Activated CD8-positive, alpha-beta memory T cell treated with anti-CD3 and anti-CD28 coated beads for 4 hours (primary cell): ENCODE results near the gene NPEPPS.
"Not testable (repeated sequence)": the region's sequence is repeated elsewhere in the genome, so short reads cannot be mapped to it uniquely, and the experiment has no call there.

Experiments
- DNase-seq, 2 donors: peaks; one replicate each; pipeline ENCODE4 v3.0.0-alpha.2; 2020; ENCODE audit warnings: low read depth in 2 of 2

NPEPPS gene, protein sequence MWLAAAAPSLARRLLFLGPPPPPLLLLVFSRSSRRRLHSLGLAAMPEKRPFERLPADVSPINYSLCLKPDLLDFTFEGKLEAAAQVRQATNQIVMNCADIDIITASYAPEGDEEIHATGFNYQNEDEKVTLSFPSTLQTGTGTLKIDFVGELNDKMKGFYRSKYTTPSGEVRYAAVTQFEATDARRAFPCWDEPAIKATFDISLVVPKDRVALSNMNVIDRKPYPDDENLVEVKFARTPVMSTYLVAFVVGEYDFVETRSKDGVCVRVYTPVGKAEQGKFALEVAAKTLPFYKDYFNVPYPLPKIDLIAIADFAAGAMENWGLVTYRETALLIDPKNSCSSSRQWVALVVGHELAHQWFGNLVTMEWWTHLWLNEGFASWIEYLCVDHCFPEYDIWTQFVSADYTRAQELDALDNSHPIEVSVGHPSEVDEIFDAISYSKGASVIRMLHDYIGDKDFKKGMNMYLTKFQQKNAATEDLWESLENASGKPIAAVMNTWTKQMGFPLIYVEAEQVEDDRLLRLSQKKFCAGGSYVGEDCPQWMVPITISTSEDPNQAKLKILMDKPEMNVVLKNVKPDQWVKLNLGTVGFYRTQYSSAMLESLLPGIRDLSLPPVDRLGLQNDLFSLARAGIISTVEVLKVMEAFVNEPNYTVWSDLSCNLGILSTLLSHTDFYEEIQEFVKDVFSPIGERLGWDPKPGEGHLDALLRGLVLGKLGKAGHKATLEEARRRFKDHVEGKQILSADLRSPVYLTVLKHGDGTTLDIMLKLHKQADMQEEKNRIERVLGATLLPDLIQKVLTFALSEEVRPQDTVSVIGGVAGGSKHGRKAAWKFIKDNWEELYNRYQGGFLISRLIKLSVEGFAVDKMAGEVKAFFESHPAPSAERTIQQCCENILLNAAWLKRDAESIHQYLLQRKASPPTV

DNA sequence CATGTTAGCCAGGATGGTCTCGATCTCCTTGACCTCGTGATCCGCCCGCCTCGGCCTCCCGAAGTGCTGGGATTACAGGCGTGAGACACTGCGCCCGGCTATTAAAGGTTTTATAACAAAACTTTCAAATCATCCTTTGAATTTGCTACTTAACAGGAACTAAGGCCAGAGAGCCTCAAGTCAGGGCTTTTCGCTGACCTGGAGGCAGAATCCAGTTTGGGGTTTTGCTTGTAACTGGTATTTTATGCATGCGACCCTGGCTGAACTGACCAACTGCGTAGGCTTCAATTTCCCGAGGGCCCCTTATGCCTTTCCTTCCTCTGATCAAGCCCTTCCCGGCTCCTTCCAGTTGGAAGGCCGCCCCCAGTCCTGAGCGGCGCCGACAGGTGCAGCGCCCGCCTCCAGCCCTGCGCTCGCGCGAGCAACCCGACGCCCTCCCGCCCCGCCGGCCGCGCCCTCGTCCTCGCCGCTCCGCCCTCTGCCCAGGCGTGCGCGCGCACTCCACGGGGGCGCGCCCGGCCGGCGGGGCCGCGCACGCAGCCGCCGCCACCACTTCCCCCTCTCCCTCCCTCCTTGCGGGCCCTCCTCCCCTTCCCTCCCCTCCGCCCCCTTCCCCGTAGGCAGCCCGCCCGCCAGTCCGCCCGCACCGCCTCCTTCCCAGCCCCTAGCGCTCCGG lies at the start of gene NPEPPS:
TSS of gene NPEPPS (plus strand) at position 552 of the 676 bp plus-strand sequence. CDS start 193 bp downstream, outside the sequence.
- DNase-seq = peak; percentile 80 to 86

DNA sequence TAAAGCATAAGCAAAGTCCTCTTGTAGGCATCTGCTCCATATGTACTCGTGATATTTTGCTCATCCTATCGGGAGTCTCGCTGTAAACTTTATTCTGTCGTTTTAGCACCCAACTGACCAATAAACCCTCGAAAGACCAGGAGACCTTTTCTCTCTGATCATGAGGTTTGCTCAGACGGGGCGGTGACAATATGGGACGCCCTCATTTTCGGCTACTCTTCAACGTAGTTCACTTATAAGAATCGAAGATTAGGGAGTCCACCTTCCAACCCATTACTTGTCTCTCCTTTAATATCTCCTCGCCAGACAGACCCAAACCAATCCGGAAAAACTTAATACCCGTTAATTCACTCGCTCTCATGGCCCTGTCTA lies 39.1 kb upstream of the NPEPPS start:
- not testable (repeated sequence) for DNase-seq

DNA sequence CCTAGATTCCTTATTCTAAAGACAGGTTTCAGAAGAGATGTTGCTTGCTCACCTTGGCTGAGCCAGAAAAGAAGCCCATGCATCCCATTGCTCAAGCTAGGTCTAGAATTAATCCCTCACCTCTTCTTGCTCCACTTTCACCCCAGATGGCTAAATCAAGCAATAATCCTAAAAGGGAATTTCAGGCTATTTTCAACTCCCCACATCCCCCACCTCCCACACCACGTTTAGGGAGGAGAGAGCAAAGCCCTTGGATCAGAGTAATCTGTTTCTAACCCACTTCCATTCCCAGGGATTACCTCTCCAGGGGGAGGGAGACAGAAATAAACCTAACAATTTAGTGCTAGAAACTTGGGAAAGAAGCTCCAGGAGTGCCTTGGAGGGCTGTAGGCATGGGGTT lies 31.8 kb upstream of the NPEPPS start:
- DNase-seq = not testable (repeated sequence)

DNA sequence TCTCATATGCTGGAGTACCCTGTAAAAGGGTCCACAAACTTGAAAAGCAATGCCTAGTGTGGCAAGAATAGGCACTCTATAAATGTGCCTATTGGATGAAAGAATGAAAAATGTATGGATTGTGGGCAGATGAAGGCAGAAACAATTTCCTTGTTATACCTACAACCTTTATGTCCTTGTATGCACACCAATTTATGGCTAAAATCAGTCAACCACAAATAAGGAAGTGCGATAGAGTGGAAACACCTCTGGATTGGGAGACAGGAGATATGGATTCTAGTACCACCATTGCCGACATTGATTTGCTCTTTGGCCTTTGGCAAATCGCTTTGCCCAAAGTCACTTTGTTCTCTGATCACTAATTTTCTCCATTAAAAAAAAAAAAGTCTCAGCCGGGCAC lies 31.4 kb upstream of the NPEPPS start:
- DNase-seq = not testable (repeated sequence)

DNA sequence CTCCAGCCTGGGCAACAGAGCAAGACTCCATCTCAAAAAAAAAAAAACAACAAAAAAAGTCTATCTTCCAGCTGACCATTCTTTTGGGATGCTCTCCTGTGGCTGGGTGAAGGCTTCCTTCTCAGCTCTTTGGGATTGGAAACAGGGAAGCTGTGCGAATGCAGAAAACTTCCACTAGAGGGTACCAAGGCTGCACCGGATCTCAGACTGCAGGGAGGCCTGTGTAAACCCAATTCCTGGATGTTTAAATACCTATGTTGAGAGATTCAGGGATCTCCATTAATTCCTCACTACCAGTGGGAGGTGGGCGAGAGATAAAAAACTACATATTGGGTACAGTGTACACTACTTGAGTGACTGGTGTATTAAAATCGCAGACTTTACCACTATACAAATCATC lies 30.3 kb upstream of the NPEPPS start:
- not testable (repeated sequence) for DNase-seq

DNA sequence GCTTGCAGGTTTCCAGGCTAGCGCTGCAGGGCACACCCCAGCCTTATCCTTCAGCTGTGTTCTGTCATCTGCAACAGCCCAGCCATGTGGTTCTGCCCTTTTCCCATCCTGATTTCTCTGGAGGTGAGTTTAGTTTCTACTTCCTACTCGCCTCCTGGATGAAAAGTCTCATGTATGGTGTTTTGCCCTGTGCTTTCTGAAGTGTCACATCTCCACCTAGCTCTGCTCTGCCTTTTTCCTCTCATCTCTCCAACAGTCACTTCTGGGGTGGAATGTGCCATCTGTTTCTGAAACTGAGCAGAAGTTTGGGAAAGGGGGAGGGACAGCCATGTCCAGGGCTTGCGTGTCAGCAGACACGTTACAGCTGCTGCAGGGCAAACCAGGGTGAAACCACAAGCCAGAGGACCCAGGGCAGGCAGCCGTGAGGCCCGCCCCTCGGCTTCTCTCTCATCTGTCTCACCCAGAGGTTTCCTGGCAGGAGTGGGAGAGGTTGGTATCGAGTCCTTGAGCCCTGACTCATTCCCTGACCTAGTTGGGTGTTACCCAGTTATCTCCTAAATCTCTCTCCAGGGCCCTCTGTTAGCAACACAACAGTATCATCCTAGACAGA lies 28.7 kb upstream of the NPEPPS start:
- DNase-seq = not testable (repeated sequence)

DNA sequence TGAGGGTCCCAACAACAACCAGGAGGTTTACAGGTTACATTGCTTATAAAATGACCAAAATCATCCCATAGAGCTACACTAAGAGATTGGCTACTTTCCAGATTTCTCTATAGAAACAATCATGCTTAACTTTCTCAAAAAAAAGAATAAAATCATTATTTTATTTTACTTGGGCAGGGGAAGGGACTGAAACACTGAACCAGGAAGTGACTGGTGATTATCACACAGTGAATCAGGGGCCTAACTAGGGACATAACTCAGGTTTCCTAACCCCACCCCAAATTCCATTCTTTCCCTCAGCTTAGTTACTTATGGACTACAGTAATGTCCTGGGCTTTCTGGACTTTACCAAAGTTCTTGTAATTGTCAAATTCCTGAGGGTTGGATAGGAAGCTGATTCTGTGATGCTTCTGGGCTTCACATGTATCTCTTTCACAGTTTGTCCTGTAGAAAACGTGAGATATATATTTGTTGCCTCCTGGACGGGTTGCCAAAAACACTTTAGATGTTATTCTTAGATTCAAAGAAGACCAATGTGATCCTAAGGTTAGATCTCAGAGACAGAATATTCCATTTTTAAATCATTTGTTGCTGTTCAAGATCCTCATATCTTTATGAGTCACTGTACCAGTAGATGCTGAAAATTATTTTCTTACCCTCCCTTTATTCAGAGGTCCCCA lies 28.0 kb upstream of the NPEPPS start:
- DNase-seq = not testable (repeated sequence)

DNA sequence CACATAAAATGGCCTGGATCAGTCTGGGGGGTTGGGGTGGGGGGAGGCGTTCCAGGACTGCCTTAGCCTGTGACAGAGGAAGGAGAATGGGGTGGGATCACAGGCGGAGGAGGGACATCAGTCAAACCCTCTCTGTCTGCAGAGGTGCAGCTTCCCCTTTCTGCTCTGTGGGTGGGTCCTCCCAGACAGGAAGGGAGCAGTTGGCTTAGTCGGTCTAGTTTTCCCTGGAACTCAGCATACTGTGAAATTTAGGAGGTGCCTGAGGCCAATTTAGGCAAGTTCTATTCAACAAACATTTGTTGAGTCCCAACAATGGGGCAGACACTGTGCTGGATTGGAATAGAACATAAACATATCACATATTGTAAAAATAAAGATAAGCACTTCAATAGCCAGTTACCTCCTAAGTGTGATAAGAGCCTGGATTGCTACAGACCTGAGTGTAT lies 19.2 kb upstream of the NPEPPS start:
- not testable (repeated sequence) for DNase-seq

DNA sequence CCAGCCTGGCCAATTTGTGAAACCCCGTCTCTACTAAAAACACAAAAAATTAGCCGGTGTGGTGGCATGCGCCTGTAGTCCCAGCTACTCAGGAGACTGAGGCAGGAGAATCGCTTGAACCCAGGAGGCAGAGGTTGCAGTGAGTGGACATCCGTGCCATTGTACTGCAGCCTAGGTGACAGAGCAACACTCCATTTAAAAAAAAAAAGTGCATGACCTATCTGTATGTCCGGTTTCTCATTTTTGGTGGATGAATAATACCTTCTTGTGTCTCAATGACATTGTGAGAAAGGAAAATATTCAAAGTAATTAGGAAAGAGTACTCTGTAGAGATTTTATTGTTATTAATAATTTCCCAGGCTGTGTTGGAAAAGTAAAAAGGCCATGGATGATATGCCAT lies 17.6 kb upstream of the NPEPPS start:
- not testable (repeated sequence) for DNase-seq

DNA sequence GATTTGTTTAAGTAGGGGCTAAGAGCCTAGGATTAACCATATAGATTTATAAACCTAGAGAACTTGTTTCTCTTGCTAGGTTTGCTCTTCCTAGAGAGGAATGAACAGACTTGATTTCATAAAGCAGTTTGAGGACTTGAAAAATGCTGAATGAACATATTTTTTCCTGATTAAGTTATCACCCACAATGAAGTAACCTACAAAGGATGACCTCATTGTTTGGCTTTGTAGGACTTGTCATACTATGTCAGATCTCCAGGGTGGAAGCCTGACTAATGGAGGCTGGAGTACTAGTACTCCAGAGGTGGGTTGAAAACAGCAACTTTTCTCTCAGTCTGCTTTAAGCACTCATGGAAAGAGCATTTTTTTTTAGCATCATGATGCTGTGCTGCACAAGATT lies 12.0 kb upstream of the NPEPPS start:
- not testable (repeated sequence) for DNase-seq

DNA sequence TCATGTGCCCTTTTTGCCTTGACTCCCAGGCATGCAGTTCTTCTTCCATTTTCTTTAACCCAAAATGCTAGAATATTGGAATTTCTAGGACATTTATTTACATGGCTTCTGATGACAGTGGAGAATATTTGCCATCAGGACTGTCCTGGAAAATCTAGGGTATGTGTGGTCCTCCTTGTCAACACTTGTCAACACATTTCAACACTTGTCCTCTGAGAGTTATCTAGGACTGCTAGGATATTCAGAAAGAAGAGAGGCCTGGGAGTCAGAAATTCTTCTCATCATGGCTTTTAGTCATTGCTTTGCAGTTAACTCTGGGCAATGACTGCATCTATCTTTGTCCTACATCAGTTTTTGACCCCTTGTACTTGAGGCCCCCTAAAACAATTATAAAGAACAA lies 11.5 kb upstream of the NPEPPS start:
- not testable (repeated sequence) for DNase-seq

DNA sequence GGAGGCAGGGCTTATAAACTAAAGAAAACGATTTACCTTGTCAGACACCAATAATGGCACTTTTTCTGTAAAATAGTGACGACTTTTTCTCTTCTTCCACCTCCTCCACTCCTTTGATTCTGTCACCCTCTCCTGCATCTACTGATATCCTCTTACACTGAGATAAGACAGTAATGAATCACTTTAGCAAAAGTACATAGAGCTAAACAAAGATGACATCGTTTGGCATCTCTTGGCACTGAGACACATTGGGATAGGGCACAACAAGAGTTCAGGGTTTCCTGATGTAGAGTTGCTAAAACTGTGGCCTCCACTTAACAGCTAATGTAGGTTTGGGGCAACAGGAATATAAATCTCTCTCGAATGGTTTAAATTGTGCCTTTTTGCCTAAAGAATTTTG lies 10.6 kb upstream of the NPEPPS start:
- DNase-seq = not testable (repeated sequence)

DNA sequence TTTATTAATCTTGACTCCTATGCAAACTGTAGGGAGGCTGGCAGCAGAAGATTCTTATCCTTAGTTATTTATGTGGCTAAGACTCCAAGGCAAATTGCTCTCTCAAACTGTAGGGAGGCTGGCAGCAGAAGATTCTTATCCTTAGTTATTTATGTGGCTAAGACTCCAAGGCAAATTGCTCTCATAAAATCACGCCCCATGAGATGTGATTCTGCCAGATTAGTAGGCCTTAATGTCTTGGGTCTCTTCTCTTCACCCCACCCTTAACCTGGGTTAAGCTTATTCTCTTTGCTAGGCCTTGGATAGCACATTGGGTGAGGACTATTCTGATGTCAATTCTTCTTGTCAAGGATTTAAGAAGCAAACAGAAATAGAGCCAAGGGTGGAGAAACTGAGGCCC lies 9.5 kb upstream of the NPEPPS start:
- not testable (repeated sequence) for DNase-seq

DNA sequence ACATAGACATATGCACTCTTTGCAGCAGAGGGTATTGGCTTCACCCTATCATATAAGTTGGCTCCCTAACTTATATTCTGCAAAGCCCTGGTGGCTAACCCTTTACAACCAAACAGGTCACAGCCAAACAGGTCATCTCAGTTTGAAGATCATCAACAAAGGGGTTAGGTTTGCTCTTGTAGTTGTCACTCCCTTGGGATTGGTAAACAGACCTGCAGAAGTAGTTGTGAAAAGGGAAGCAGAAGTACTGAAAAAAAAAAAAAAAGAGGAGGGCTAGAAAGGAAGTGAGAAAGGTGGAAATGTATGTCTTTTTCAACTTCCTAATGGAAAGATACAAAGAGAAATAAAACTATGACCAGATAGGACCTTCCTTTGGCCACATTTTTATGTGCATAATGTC lies 8.6 kb upstream of the NPEPPS start:
- not testable (repeated sequence) for DNase-seq

DNA sequence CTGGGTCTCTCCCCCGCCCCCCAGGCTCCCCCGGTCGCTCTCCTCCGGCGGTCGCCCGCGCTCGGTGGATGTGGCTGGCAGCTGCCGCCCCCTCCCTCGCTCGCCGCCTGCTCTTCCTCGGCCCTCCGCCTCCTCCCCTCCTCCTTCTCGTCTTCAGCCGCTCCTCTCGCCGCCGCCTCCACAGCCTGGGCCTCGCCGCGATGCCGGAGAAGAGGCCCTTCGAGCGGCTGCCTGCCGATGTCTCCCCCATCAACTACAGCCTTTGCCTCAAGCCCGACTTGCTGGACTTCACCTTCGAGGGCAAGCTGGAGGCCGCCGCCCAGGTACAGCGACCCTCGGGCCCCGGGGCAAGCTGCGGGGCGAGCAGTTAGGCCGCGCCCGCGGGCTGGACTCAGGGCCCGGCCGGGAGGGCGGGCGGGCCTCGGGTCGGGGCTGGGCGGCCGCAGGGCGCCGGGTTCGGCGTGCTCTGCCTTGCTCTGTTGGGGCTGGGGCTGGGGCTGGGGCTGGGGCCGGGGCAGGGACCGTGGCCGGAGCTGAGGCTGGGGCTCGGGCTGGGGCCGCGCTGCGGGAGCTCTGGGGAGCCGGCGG lies 419 bp downstream of the NPEPPS start:
- DNase-seq = not testable (repeated sequence)

DNA sequence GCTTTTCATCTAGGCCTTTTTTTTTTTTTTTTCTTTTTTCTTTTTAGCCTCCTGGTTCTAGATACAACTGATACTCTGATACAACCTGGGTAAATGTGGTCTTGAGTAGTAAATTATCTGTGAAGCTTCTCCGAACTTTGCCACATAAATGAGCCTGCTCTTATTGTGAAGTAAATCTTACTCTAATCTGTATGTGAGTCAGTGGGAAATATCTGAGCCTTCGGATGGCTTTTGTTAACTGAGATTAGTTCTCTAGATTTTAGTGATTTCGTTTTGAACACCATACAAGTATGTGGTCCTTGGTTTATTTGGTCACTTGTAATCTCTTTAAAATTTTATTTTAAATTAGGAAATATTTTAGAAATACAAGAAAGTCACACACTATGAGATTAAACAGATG lies 8.2 kb downstream of the NPEPPS start:
- not testable (repeated sequence) for DNase-seq

DNA sequence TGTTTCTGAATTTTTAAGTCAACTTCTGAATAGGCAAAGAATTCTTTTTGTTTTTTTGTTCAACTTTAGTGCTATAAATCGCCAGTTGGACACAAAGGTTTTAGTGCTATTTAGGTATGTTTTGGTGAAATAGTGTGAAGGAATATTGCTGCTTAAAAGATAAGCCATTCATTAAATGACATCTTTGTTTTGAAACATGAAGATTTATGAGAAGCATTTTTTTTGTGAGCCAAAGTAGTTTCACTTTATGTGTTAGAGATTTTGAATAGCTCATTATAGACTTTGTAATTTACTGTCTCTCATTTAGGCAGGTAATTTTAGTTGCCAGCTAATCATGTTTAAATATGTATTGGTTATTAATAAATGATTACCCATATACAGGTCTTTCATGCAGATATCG lies 10.8 kb downstream of the NPEPPS start:
- DNase-seq = not testable (repeated sequence)

DNA sequence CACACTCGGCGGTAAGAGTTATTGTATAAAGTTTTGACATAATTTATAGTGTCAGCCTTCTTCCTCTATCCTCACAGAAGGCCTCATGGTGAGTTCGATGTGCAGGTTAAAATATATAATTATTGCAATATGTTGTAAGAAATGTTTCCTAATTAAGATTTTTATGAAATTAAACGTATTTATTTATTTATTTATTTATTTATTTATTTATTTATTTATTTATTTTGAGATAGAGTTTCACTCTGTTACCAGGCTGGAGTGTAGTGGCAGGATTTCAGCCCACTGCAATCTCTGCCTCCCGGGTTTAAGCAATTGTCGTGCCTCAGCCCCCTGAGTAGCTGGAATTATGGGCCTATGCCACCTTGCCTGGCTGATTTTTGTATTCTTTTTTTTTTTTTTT lies 13.4 kb downstream of the NPEPPS start:
- not testable (repeated sequence) for DNase-seq

DNA sequence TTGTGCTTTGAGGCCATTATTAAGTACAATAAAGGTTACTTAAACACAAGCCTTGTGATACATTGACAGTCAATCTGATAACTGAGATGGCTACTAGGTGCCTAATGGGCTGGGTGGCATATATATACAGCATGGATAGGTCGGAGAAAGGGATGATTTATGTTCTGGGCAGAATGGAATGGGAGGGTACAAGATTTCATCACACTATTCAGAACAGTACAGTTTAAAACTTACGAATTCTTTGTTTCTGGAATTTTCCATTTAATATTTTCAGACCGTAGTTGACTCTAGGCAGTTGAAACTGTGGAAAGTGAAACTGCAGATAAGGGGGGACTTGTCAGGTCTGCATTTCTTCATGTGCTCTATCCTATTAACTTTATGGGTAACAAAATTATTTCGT lies 23.8 kb downstream of the NPEPPS start:
- DNase-seq = not testable (repeated sequence)

DNA sequence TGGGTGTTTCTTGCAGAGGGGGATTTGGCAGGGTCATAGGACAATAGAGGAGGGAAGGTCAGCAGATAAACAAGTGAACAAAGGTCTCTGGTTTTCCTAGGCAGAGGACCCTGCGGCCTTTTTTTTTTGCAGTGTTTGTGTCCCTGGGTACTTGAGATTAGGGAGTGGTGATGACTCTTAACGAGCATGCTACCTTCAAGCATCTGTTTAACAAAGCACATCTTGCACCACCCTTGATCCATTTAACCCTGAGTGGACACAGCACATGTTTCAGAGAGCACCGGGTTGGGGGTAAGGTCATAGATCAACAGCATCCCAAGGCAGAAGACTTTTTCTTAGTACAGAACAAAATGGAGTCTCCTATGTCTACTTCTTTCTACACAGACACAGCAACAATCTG lies 25.2 kb downstream of the NPEPPS start:
- not testable (repeated sequence) for DNase-seq
